ENCODE measurements around the gene PRIM2. TPM values are rescaled to one million over a fixed set of nuclear protein-coding genes. Genes with fewer than 3 reads are reported as not detected.
"Not testable (repeated sequence)": the region's sequence is repeated elsewhere in the genome, so short reads cannot be mapped to it uniquely, and the experiment has no call there.

The PRIM2 gene
- total RNA-seq, 1 donor from 2014 or later, result 10.8 TPM

GRCh38 chr6:57463809-57464208, 146.4 kb downstream of the PRIM2 start:
- H3K4me3 Mint-ChIP-seq (ENCODE audit: unreplicated experiment); DNase-seq (ENCODE audit: low spot score); H3K27me3 Mint-ChIP-seq (ENCODE audit: low read depth); H3K9me3 Mint-ChIP-seq (ENCODE audit: low read depth); H3K27ac Mint-ChIP-seq (ENCODE audit: unreplicated experiment); H3K4me1 Mint-ChIP-seq (ENCODE audit: low read depth); H3K36me3 Mint-ChIP-seq (ENCODE audit: low read depth): not testable (repeated sequence)

- not testable (repeated sequence) for H3K9me3 Mint-ChIP-seq (ENCODE audit: low read depth); H3K27ac Mint-ChIP-seq (ENCODE audit: unreplicated experiment)
- peaks cover 14% of the 10 kb centered on the region for H3K4me1 Mint-ChIP-seq (ENCODE audit: low read depth)
These were observed 148.5 kb downstream of the PRIM2 start for GRCh38 chr6:57465968-57466367.

GRCh38 chr6:57469072-57469471, 151.6 kb downstream of the PRIM2 start:
- Mint-ChIP-seq H3K9me3 (ENCODE audit: low read depth) (peaks cover 4% of the 10 kb centered on the region), H3K4me3 (ENCODE audit: unreplicated experiment) (no peak overlapping the region), H3K27me3 (ENCODE audit: low read depth) (no peaks in the 10 kb centered on the region), H3K36me3 (ENCODE audit: low read depth) (peaks cover 2% of the 10 kb centered on the region), H3K4me1 (ENCODE audit: low read depth) (peaks cover 24% of the 10 kb centered on the region), H3K27ac (ENCODE audit: unreplicated experiment) (no peak overlapping the region)
- DNase-seq (ENCODE audit: low spot score), result no peak
- TF ChIP-seq CTCF (IDR thresholded peaks at IDR 0.05), result peak; percentile 9

More at GRCh38 chr6:57465968-57466367, 148.5 kb downstream of the PRIM2 start:
- H3K27me3 Mint-ChIP-seq (ENCODE audit: low read depth); DNase-seq (ENCODE audit: low spot score); H3K36me3 Mint-ChIP-seq (ENCODE audit: low read depth); H3K4me3 Mint-ChIP-seq (ENCODE audit: unreplicated experiment): not testable (repeated sequence)

GRCh38 chr6:57470148-57470547, 152.7 kb downstream of the PRIM2 start:
- not testable (repeated sequence) for H3K27me3 Mint-ChIP-seq (ENCODE audit: low read depth); H3K27ac Mint-ChIP-seq (ENCODE audit: unreplicated experiment); H3K9me3 Mint-ChIP-seq (ENCODE audit: low read depth); DNase-seq (ENCODE audit: low spot score); H3K36me3 Mint-ChIP-seq (ENCODE audit: low read depth); H3K4me3 Mint-ChIP-seq (ENCODE audit: unreplicated experiment)
- H3K4me1 Mint-ChIP-seq (ENCODE audit: low read depth), result peaks cover 23% of the 10 kb centered on the region

GRCh38 chr6:57471314-57471864, 154.0 kb downstream of the PRIM2 start:
- H3K27me3 Mint-ChIP-seq (ENCODE audit: low read depth); DNase-seq (ENCODE audit: low spot score); H3K27ac Mint-ChIP-seq (ENCODE audit: unreplicated experiment); H3K9me3 Mint-ChIP-seq (ENCODE audit: low read depth); H3K36me3 Mint-ChIP-seq (ENCODE audit: low read depth); H3K4me3 Mint-ChIP-seq (ENCODE audit: unreplicated experiment): not testable (repeated sequence)
- H3K4me1 Mint-ChIP-seq (ENCODE audit: low read depth), result peaks cover 27% of the 10 kb centered on the region

GRCh38 chr6:57472861-57473362, 155.5 kb downstream of the PRIM2 start:
- not testable (repeated sequence) for H3K27ac Mint-ChIP-seq (ENCODE audit: unreplicated experiment); DNase-seq (ENCODE audit: low spot score); H3K4me3 Mint-ChIP-seq (ENCODE audit: unreplicated experiment); H3K27me3 Mint-ChIP-seq (ENCODE audit: low read depth); H3K9me3 Mint-ChIP-seq (ENCODE audit: low read depth); H3K36me3 Mint-ChIP-seq (ENCODE audit: low read depth)
- peaks cover 27% of the 10 kb centered on the region for H3K4me1 Mint-ChIP-seq (ENCODE audit: low read depth)

- not testable (repeated sequence) for H3K9me3 Mint-ChIP-seq (ENCODE audit: low read depth); H3K4me3 Mint-ChIP-seq (ENCODE audit: unreplicated experiment); H3K36me3 Mint-ChIP-seq (ENCODE audit: low read depth); H3K27ac Mint-ChIP-seq (ENCODE audit: unreplicated experiment); DNase-seq (ENCODE audit: low spot score); H3K27me3 Mint-ChIP-seq (ENCODE audit: low read depth)
- peaks cover 18% of the 10 kb centered on the region for H3K4me1 Mint-ChIP-seq (ENCODE audit: low read depth)
These were observed 157.5 kb downstream of the PRIM2 start for GRCh38 chr6:57474862-57475475.

- not testable (repeated sequence) for H3K36me3 Mint-ChIP-seq (ENCODE audit: low read depth); DNase-seq (ENCODE audit: low spot score); H3K27ac Mint-ChIP-seq (ENCODE audit: unreplicated experiment); H3K4me3 Mint-ChIP-seq (ENCODE audit: unreplicated experiment); H3K27me3 Mint-ChIP-seq (ENCODE audit: low read depth); H3K9me3 Mint-ChIP-seq (ENCODE audit: low read depth)
- H3K4me1 Mint-ChIP-seq (ENCODE audit: low read depth), result peaks cover 17% of the 10 kb centered on the region
These were observed 158.2 kb downstream of the PRIM2 start for GRCh38 chr6:57475656-57476055.

- H3K27me3 Mint-ChIP-seq (ENCODE audit: low read depth); DNase-seq (ENCODE audit: low spot score); H3K4me1 Mint-ChIP-seq (ENCODE audit: low read depth); H3K36me3 Mint-ChIP-seq (ENCODE audit: low read depth); H3K9me3 Mint-ChIP-seq (ENCODE audit: low read depth); H3K4me3 Mint-ChIP-seq (ENCODE audit: unreplicated experiment); H3K27ac Mint-ChIP-seq (ENCODE audit: unreplicated experiment): not testable (repeated sequence)
These were observed 162.8 kb downstream of the PRIM2 start for GRCh38 chr6:57480194-57480593.

GRCh38 chr6:57481121-57481520, 163.7 kb downstream of the PRIM2 start:
- not testable (repeated sequence) for H3K9me3 Mint-ChIP-seq (ENCODE audit: low read depth); DNase-seq (ENCODE audit: low spot score); H3K36me3 Mint-ChIP-seq (ENCODE audit: low read depth); H3K4me3 Mint-ChIP-seq (ENCODE audit: unreplicated experiment); H3K4me1 Mint-ChIP-seq (ENCODE audit: low read depth); H3K27ac Mint-ChIP-seq (ENCODE audit: unreplicated experiment); H3K27me3 Mint-ChIP-seq (ENCODE audit: low read depth)

- not testable (repeated sequence) for DNase-seq (ENCODE audit: low spot score)
These were observed 165.0 kb downstream of the PRIM2 start for GRCh38 chr6:57482471-57482870.

GRCh38 chr6:57486494-57487081, 169.2 kb downstream of the PRIM2 start:
- H3K9me3 Mint-ChIP-seq (ENCODE audit: low read depth); DNase-seq (ENCODE audit: low spot score); H3K36me3 Mint-ChIP-seq (ENCODE audit: low read depth); H3K27me3 Mint-ChIP-seq (ENCODE audit: low read depth); H3K4me3 Mint-ChIP-seq (ENCODE audit: unreplicated experiment); H3K27ac Mint-ChIP-seq (ENCODE audit: unreplicated experiment): not testable (repeated sequence)
- peaks cover 13% of the 10 kb centered on the region for H3K4me1 Mint-ChIP-seq (ENCODE audit: low read depth)

More at GRCh38 chr6:57482471-57482870, 165.0 kb downstream of the PRIM2 start:
- not testable (repeated sequence) for H3K27me3 Mint-ChIP-seq (ENCODE audit: low read depth); H3K36me3 Mint-ChIP-seq (ENCODE audit: low read depth); H3K9me3 Mint-ChIP-seq (ENCODE audit: low read depth); H3K4me3 Mint-ChIP-seq (ENCODE audit: unreplicated experiment); H3K27ac Mint-ChIP-seq (ENCODE audit: unreplicated experiment)
- H3K4me1 Mint-ChIP-seq (ENCODE audit: low read depth), result peaks cover 13% of the 10 kb centered on the region
